Measurements from ENCODE around the gene MEIOSIN.

The MEIOSIN gene

DNA sequence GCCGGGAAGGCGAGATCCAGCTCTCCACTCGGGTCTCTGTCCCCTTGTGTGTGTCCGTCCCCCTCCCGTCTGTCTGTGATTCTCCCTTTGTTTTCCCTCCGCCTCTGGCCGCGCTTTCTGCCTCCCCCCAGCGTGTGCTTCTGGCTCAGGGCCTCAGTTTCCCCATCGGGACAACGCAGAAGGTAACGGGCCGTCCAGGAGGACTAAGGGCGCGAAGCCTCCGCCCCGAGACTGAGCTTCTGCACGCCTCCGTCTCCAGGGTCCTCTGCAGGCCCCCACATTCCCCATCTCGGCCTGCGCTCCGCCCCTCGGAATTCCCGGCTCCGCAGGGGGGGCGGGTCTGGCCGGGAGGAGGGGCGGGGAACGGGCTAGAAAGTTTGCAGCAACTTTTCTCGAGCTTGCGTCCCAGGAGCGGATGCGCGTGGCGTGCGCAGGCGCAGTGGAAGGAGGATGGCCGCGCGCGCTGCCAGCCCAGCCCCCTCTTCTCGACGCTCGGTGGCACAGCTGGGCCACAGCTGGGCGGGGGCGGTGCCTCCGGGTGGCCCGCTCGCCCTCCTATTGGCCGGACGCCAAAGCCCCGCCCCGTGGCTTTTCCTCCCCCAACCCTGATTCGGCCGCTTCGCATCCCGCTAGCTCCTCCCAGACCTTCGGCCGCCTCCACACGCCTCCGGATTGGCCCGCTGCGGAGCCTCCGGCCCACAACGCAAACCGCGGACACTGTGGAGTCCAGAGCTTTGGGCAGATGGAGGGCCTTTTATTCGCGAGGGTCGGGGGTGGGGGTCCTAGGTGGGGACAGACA is 35.9 kb downstream of the MEIOSIN start, which contains the start of gene SIX5:
TSS of gene SIX5 (minus strand) at position 269 of the 799 bp plus-strand sequence. CDS start 408 bp downstream, outside the sequence.
- TF ChIP-seq TAF1 (IDR thresholded peaks at IDR 0.05; ENCODE audit: low read depth) (peak; percentile 58), YY1 (IDR thresholded peaks at IDR 0.05; ENCODE audit: low read depth) (no peak; the same call in 1 of the 2 replicates), EGR1 (IDR thresholded peaks at IDR 0.05) (peak; percentile 66), RAD21 (IDR thresholded peaks at IDR 0.05; ENCODE audit: low read depth) (no peak), ZBTB7A (IDR thresholded peaks at IDR 0.05; ENCODE audit: low read depth) (peak; percentile 21; the same call in 1 of the 2 replicates), NFIC (IDR thresholded peaks at IDR 0.05) (peak; percentile 88), MAX (IDR thresholded peaks at IDR 0.05) (peak; percentile 91), TCF12 (IDR thresholded peaks at IDR 0.05; ENCODE audit: low read depth) (peak; percentile 90), EP300 (IDR thresholded peaks at IDR 0.05; ENCODE audit: borderline replicate concordance) (peak; percentile 20; the same call in 1 of the 2 replicates), FOXM1 (IDR thresholded peaks at IDR 0.05; ENCODE audit: borderline replicate concordance, low read depth) (peak; percentile 34; the same call in 1 of the 2 replicates), CEBPB (IDR thresholded peaks at IDR 0.05) (no peak), TEAD4 (IDR thresholded peaks at IDR 0.05) (peak; percentile 90), CREB1 (IDR thresholded peaks at IDR 0.05; ENCODE audit: low read depth) (no peak)
- TF ChIP-seq, protein P1, sequence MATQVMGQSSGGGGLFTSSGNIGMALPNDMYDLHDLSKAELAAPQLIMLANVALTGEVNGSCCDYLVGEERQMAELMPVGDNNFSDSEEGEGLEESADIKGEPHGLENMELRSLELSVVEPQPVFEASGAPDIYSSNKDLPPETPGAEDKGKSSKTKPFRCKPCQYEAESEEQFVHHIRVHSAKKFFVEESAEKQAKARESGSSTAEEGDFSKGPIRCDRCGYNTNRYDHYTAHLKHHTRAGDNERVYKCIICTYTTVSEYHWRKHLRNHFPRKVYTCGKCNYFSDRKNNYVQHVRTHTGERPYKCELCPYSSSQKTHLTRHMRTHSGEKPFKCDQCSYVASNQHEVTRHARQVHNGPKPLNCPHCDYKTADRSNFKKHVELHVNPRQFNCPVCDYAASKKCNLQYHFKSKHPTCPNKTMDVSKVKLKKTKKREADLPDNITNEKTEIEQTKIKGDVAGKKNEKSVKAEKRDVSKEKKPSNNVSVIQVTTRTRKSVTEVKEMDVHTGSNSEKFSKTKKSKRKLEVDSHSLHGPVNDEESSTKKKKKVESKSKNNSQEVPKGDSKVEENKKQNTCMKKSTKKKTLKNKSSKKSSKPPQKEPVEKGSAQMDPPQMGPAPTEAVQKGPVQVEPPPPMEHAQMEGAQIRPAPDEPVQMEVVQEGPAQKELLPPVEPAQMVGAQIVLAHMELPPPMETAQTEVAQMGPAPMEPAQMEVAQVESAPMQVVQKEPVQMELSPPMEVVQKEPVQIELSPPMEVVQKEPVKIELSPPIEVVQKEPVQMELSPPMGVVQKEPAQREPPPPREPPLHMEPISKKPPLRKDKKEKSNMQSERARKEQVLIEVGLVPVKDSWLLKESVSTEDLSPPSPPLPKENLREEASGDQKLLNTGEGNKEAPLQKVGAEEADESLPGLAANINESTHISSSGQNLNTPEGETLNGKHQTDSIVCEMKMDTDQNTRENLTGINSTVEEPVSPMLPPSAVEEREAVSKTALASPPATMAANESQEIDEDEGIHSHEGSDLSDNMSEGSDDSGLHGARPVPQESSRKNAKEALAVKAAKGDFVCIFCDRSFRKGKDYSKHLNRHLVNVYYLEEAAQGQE (IDR thresholded peaks at IDR 0.05; ENCODE audit: low read depth): no peak
- TF ChIP-seq, protein P2, sequence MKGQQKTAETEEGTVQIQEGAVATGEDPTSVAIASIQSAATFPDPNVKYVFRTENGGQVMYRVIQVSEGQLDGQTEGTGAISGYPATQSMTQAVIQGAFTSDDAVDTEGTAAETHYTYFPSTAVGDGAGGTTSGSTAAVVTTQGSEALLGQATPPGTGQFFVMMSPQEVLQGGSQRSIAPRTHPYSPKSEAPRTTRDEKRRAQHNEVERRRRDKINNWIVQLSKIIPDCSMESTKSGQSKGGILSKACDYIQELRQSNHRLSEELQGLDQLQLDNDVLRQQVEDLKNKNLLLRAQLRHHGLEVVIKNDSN (IDR thresholded peaks at IDR 0.05): peak; percentile 20; the same call in 1 of the 2 replicates

GRCh38 chr19:45769821-45770191 is 36.6 kb downstream of the MEIOSIN start:
- TF ChIP-seq CEBPB (IDR thresholded peaks at IDR 0.05): no peak
- TF ChIP-seq YY1 (IDR thresholded peaks at IDR 0.05; ENCODE audit: low read depth): no peak
- peak; percentile 81; the same call in 1 of the 2 replicates for TF ChIP-seq ZBTB7A (IDR thresholded peaks at IDR 0.05; ENCODE audit: low read depth)
- TF ChIP-seq CREB1 (IDR thresholded peaks at IDR 0.05; ENCODE audit: low read depth): no peak
- TF ChIP-seq EP300 (IDR thresholded peaks at IDR 0.05; ENCODE audit: borderline replicate concordance): no peak

DNA sequence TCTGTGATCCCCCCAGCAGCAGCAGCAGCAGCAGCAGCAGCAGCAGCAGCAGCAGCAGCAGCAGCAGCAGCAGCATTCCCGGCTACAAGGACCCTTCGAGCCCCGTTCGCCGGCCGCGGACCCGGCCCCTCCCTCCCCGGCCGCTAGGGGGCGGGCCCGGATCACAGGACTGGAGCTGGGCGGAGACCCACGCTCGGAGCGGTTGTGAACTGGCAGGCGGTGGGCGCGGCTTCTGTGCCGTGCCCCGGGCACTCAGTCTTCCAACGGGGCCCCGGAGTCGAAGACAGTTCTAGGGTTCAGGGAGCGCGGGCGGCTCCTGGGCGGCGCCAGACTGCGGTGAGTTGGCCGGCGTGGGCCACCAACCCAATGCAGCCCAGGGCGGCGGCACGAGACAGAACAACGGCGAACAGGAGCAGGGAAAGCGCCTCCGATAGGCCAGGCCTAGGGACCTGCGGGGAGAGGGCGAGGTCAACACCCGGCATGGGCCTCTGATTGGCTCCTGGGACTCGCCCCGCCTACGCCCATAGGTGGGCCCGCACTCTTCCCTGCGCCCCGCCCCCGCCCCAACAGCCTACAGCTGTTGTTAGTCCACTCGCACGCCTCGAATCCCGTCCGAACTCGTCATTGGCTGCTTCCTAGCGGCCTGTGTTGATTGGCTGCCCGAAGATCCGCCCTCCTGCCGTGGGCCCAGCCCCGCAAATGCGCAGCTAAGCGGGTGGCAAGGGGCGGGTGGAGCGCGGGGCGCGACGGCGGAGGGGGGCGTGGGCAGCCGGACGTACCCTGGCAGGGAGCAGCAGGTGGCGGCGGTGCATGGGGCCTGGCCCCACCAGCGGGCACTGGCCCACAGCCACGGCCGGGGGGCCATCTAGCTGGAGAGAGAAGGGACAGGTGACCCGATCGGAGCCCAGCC is 37.2 kb downstream of the MEIOSIN start:
- TF ChIP-seq TAF1 (IDR thresholded peaks at IDR 0.05; ENCODE audit: low read depth): no peak; the same call in 1 of the 2 replicates
- no peak for TF ChIP-seq YY1 (IDR thresholded peaks at IDR 0.05; ENCODE audit: low read depth)
- no peak for TF ChIP-seq CEBPB (IDR thresholded peaks at IDR 0.05)
- no peak for TF ChIP-seq FOXM1 (IDR thresholded peaks at IDR 0.05; ENCODE audit: borderline replicate concordance, low read depth)
- peak; percentile 85 for TF ChIP-seq ZBTB7A (IDR thresholded peaks at IDR 0.05; ENCODE audit: low read depth)
- TF ChIP-seq EGR1 (IDR thresholded peaks at IDR 0.05): peak; percentile 60
- peak; percentile 86 for TF ChIP-seq MAX (IDR thresholded peaks at IDR 0.05)
- TF ChIP-seq TEAD4 (IDR thresholded peaks at IDR 0.05): peak; percentile 21; the same call in 1 of the 2 replicates
- TF ChIP-seq EP300 (IDR thresholded peaks at IDR 0.05; ENCODE audit: borderline replicate concordance): 0 out of 2 replicates have a peak, but pooled peaks have one; percentile 6
- TF ChIP-seq, protein P2 (IDR thresholded peaks at IDR 0.05): no peak; the same call in 1 of the 2 replicates
- TF ChIP-seq TCF12 (IDR thresholded peaks at IDR 0.05; ENCODE audit: low read depth): peak; percentile 22
- TF ChIP-seq CREB1 (IDR thresholded peaks at IDR 0.05; ENCODE audit: low read depth): peak; percentile 30; the same call in 1 of the 2 replicates
- TF ChIP-seq NFIC (IDR thresholded peaks at IDR 0.05): peak; percentile 29
- TF ChIP-seq, protein P1 (IDR thresholded peaks at IDR 0.05; ENCODE audit: low read depth): no peak
- peak; percentile 58; the same call in 1 of the 2 replicates for TF ChIP-seq RAD21 (IDR thresholded peaks at IDR 0.05; ENCODE audit: low read depth)

DNA sequence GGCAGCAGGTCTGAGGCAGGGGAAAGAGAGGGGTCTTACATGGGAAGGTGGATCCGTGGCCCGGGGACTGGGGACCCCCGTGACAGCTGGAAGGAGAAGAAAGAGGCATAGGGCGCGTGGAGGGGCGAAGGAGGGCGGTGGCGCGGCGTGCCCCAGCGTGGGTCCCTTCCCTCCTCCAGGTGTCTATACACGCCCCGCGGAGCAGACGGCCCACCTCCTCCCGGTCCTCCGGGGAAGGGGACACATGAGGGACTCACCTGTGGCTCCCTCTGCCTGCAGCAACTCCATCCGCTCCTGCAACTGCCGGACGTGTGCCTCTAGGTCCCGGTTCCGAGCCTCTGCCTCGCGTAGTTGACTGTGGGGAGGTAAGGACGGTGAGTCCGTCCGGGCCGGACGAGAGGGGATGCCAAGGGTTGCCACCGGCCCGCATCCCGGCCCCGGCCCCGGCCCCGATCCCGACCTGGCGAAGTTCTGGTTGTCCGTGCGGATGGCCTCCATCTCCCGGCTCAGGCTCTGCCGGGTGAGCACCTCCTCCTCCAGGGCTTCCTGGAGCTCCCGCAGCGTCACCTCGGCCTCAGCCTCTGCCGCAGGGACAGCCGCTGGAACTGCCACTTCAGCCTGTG is 38.2 kb downstream of the MEIOSIN start:
- TF ChIP-seq EP300 (IDR thresholded peaks at IDR 0.05; ENCODE audit: borderline replicate concordance): no peak
- TF ChIP-seq, protein P1 (IDR thresholded peaks at IDR 0.05; ENCODE audit: low read depth): no peak
- no peak for TF ChIP-seq RAD21 (IDR thresholded peaks at IDR 0.05; ENCODE audit: low read depth)
- TF ChIP-seq CREB1 (IDR thresholded peaks at IDR 0.05; ENCODE audit: low read depth): no peak
- TF ChIP-seq, protein P2 (IDR thresholded peaks at IDR 0.05): no peak
- no peak for TF ChIP-seq FOXM1 (IDR thresholded peaks at IDR 0.05; ENCODE audit: borderline replicate concordance, low read depth)
- no peak for TF ChIP-seq TEAD4 (IDR thresholded peaks at IDR 0.05)
